Colonic mucosa (tissue), 4 donors: ENCODE results near the gene RAD51. TPM values are rescaled to one million over a fixed set of nuclear protein-coding genes. Genes with fewer than 3 reads are reported as not detected.
A peak's percentile ranks its signal among the peaks of the same experiment; 100 is the strongest.

Experiments used
- DNase-seq: peaks from one replicate; pipeline ENCODE4 v3.0.0-alpha.2; 2020
- H3K27ac ChIP-seq: fragments of 200-600 bp; one replicate; pipeline ENCODE4 v1.8.0; 2021
- H3K27me3 ChIP-seq: fragments of 200-600 bp; one replicate; pipeline ENCODE4 v1.8.0; 2021
- H3K36me3 ChIP-seq: fragments of 200-600 bp; one replicate; pipeline ENCODE4 v1.8.0; 2021
- H3K4me1 ChIP-seq: fragments of 200-600 bp; one replicate; pipeline ENCODE4 v1.8.0; 2021; ENCODE audit warnings: mild to moderate bottlenecking
- H3K4me3 ChIP-seq: fragments of 200-600 bp; one replicate; pipeline ENCODE4 v1.8.0; 2021
- H3K9ac ChIP-seq, 2 donors: one replicate each; pipeline ENCODE4 v1.7.0; 2013; ENCODE audit warnings: control low read depth in 2 of 2, low read depth in 2 of 2, low read length in 2 of 2
- H3K9me3 ChIP-seq: fragments of 200-600 bp; one replicate; pipeline ENCODE4 v1.8.0; 2021
- intact Hi-C: fragments of 100-400 bp; cut with DNase I; formaldehyde crosslinking; loops from one replicate; pipeline ENCODE4 v1.14.1; 2022
- total RNA-seq, 2 donors: library from RNA; stranded (reverse); fragmentation: NEBNext Ultra II Directional in 1 of 2; extraction: Animal tissue kit (Norgen Biotek cat#: 25700) in 1 of 2; gene quantifications; one replicate each; pipeline ENCODE4 v1.2.1, GENCODE V29; 2021
- TF ChIP-seq, protein P1 (sequence below): fragments of 200-600 bp; IDR thresholded peaks from one replicate; pipeline ENCODE4 v1.8.0; 2022; ENCODE audit warnings: antibody characterized with exemption, mild to moderate bottlenecking
- donor health status: healthy.
- donor health status: DM: no; HTN: no; CAD: no.
- donor health status: DM: no; HTN: no; CAD: no.

Gene RAD51
- total RNA-seq, 2 donors from 2014 or later = 10.0 to 30.5 TPM

DNA sequence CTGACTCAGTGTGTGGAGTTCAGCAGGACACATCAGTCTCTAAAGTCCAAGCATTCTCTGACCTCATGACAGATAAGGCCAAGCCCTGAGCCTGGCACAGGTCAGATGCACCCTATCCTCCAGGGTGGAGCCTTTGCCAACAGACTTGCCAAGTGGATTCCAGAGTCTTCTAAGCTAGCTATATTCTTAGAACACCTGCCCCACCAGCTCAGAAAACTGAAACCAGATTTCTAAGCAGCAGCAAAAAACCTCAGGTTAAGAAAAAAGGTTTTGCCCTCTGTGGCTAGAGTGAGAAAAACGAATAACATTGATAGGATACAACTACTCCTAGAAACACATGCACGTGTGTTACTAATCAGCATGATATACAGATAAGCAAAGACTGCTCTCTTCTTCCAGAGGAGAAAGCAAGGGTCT is 48.5 kb downstream of the RAD51 start:
- Histone ChIP-seq H3K4me3 (no peak overlapping the region), H3K27ac (no peak overlapping the region), H3K9ac (no peak overlapping the region), H3K4me1 (no peaks in the 10 kb centered on the region), H3K27me3 (no peaks in the 10 kb centered on the region), H3K36me3 (peaks cover 9% of the 10 kb centered on the region), H3K9me3 (no peaks in the 10 kb centered on the region)
- intact Hi-C loops = no loop called here
- no peak for DNase-seq
- TF ChIP-seq, protein P1, sequence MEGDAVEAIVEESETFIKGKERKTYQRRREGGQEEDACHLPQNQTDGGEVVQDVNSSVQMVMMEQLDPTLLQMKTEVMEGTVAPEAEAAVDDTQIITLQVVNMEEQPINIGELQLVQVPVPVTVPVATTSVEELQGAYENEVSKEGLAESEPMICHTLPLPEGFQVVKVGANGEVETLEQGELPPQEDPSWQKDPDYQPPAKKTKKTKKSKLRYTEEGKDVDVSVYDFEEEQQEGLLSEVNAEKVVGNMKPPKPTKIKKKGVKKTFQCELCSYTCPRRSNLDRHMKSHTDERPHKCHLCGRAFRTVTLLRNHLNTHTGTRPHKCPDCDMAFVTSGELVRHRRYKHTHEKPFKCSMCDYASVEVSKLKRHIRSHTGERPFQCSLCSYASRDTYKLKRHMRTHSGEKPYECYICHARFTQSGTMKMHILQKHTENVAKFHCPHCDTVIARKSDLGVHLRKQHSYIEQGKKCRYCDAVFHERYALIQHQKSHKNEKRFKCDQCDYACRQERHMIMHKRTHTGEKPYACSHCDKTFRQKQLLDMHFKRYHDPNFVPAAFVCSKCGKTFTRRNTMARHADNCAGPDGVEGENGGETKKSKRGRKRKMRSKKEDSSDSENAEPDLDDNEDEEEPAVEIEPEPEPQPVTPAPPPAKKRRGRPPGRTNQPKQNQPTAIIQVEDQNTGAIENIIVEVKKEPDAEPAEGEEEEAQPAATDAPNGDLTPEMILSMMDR = no peak

DNA sequence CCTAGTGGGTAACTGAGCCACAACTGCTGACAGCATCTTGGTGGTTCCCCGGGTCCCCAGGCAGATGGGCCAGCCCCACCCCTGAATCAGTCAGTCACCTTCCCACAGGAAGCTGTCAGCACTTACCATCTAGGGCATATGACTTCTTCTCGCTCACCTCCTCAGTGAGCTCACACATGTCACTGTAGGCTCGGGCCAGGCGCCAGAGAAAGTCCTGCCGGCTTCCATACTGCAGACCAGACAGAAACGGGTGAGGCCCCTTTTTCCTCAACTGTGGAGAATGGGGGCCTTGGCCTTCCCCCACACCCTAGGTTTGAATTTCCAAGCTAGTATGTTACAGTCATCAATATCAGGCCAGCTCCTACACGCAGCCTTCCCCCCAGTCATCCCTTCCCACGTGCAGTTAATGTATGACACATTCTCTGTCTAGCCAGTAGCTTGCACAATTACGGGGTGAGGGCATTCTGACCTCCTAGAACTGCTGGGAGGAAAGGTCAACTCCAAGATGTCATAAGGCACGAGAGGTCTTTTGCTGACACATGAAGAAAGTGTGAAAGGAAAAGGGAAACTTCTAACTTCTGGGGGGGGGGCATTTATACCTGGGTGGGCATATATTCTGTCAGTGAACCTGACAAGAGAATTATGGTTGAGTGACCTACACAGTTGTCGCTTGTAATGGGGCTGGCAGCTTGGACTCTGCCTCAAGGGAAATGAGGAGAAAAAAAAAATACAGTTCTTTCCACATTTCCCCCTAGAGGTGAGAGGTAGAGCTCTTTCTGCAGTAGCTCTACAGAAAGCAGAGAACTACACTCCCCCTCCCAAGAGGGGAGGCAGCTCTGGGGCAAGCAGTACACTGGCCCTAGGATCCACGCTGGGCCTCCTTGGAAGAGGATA is 49.2 kb downstream of the RAD51 start:
- Histone ChIP-seq H3K27ac (no peak overlapping the region), H3K9me3 (no peaks in the 10 kb centered on the region), H3K4me1 (no peaks in the 10 kb centered on the region), H3K4me3 (no peak overlapping the region), H3K9ac (no peak overlapping the region), H3K27me3 (no peaks in the 10 kb centered on the region), H3K36me3 (peaks cover 9% of the 10 kb centered on the region)
- intact Hi-C loops = no loop called here
- TF ChIP-seq, protein P1 = no peak
- peak; percentile 22 for DNase-seq

DNA sequence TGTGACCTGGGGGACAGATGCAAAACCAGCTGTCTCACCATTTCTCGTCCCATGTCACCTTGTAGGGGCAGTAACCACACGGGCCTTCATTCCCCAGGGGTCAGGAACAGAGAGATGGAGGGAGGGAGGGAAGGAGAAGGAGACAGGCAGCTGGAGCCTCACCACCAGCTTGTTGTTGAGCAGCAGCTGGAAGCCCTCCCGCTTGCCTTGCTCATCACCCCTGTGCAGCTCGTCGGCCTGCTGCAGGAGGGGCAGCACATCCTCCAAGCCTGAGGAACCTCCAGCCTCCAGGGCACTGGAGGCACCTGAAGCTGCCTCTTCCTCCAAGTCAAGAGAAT is 49.8 kb downstream of the RAD51 start:
- intact Hi-C loops = no loop called here
- DNase-seq = no peak
- no peaks in the 10 kb centered on the region for H3K4me1 ChIP-seq
- no peak overlapping the region for H3K9ac ChIP-seq
- peaks cover 9% of the 10 kb centered on the region for H3K36me3 ChIP-seq
- H3K9me3 ChIP-seq = no peaks in the 10 kb centered on the region
- H3K27ac ChIP-seq = no peak overlapping the region
- H3K4me3 ChIP-seq = no peak overlapping the region
- TF ChIP-seq, protein P1 = no peak
- no peaks in the 10 kb centered on the region for H3K27me3 ChIP-seq

DNA sequence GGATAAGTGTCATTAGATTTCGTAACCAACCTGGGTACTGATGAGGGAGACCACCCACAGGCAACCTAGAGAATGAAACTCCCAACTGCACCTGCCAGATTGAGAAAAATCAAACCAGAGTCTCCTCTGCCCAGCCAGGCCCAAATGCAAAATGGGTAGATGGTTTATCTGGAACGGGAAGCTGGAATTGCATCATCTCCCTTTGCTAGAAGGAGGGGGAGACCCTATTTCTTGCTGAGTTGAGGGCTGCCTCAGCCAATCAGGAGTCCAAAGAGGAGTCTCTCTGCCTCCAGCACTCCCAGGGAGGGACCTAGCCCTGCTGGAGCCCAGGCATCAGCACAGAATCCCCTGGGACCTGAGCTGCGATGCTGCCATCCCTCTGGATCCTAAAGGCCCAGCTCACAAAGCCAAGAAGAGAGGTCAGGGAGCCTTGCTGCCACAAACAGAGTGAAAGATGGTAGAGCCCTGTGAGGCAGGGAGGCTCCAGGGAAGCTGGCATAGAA is 52.0 kb downstream of the RAD51 start:
- no peak overlapping the region for H3K9ac ChIP-seq
- DNase-seq = no peak
- H3K27ac ChIP-seq = no peak overlapping the region
- no peaks in the 10 kb centered on the region for H3K27me3 ChIP-seq
- TF ChIP-seq, protein P1 = no peak
- no peaks in the 10 kb centered on the region for H3K4me1 ChIP-seq
- H3K36me3 ChIP-seq = peaks cover 16% of the 10 kb centered on the region
- no peaks in the 10 kb centered on the region for H3K9me3 ChIP-seq
- H3K4me3 ChIP-seq = no peak overlapping the region
- intact Hi-C loops = loop anchor here (2.0 kb wide), 1 partner anchor 36 kb away; no protein-coding TSS in a partner anchor

DNA sequence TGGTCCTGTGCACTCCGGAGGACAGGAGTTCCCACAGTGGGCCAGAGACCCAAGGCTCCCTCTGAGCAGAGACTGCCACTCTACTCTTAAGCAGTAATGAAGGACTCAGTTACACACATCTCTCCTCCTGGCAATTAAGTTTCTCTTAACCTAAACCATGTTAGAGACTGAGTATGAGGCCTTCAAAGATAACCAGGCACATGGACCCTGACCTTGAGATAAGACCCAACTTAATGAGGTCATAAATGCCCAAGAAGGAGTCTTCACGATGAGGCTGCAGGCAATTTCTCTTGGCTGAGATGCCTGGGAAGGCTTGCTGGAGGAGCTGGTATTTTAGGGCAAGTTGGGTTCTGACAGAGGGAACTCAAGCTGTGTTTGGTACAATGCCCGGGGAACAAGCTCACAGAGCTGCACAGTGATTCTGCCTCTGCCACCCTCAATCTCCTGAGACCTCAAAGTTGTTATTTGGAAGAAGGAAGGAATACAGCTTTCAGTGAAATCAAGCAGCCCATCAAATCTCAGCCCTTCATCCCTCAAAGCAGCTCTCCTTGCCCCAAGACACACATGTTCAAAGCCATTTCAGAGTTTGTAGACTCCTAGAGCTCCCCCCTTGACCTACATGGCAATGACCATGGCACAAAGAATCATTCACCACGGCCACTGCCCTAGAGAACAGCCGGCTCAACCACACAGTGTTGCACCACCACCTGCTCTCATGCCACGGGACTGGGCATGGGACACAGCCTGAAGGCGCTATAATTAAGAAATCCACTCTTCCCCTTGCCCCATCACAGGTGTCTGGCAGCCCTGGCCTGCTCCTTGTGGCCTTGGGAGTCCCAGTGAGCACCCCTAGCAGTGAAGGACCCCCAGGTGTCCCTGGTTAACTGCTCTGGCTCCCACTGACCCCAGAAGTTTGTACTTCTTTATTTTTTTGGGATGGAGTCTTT is 53.0 kb downstream of the RAD51 start:
- intact Hi-C loops = loop anchor here (2.0 kb wide), 1 partner anchor 35 kb away; no protein-coding TSS in a partner anchor
- H3K9ac ChIP-seq = no peak overlapping the region
- peaks cover 17% of the 10 kb centered on the region for H3K36me3 ChIP-seq
- no peaks in the 10 kb centered on the region for H3K9me3 ChIP-seq
- H3K4me1 ChIP-seq = no peaks in the 10 kb centered on the region
- no peak for DNase-seq
- TF ChIP-seq, protein P1 = no peak
- no peak overlapping the region for H3K4me3 ChIP-seq
- no peaks in the 10 kb centered on the region for H3K27me3 ChIP-seq
- H3K27ac ChIP-seq = no peak overlapping the region
